NCI-H774 (cell line): Measurements from ENCODE around the gene NUP107.

Experiments
- DNase-seq: peaks from one replicate; lab custom pipeline; 2025; lab: John Stamatoyannopoulos, UW

NUP107 gene

DNA sequence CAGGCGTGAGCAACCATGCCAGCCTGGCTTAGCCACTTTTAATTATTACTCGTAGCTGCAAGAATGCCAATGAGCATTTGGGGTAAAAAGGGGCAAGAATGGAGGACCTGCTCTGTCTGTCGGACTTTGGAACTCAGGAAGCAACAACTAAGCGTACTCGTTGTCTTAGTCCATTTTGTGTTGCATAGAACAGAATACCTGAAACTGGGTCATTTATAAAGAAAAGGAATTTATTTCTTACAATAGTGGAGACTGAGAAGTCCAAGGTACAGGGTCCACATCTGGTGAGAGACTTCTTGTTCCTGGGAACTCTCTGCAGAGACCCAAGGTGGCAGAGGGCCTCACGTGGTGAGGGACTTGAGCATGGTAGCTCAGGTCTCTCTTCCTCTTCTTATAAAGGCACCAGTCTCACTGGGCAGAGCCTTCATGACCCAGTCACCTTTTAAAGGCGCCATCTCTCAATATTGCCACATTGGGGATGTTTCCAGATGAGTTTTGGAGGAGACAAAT, 88.4 kb downstream of the NUP107 start:
- no peak for DNase-seq

DNA sequence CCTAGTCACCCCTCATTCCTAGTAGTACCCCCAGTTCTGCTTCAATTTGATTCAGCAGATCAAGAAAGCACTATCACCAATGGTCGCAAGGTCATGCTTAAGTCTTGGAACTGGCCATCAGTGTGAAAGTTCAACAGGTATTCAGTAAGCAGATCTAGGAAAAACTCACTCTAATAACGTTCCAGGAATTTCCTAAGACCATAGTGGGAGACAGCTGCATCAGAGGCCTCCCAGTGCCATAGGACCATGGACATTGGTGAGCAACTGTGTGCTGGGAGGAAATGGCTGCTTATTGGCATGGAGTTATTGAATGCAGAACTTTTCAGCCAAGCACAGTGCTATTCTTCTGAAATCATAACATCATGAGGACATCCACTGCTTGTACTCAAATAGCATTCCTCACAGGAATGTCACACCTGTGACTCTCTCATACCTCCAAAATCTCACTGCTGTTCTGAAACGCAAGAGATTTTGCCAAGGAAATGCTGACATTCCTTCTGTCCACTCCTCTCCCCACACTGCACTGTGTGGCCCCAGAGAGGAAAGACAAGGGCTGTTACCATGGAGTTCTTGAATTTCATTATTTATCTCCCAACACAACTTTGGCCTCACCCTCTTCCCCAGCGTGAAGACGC, 90.3 kb downstream of the NUP107 start:
- no peak for DNase-seq

- no peak for DNase-seq
These were observed 92.5 kb downstream of the NUP107 start for GRCh38 chr12:68779280-68779679.

DNA sequence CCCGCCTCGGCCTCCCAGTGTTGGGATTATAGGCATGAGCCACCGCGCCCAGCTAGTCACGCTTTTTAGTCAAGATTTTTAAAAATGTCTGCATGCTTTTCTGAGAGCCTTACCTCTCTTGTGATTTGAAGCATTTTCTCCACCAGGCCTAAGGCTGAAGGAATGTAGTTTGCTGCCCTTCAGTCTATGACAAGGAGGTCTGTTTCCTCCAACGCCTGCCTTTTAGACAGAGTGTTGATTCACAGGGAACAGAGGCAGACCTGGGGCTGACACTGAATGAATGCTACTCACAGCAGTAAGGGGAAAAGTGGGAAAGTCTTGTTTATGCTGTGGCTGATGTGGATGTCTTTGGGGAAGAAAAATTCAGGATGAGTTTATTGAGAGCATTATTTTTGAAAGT, 94.0 kb downstream of the NUP107 start:
- no peak for DNase-seq

DNA sequence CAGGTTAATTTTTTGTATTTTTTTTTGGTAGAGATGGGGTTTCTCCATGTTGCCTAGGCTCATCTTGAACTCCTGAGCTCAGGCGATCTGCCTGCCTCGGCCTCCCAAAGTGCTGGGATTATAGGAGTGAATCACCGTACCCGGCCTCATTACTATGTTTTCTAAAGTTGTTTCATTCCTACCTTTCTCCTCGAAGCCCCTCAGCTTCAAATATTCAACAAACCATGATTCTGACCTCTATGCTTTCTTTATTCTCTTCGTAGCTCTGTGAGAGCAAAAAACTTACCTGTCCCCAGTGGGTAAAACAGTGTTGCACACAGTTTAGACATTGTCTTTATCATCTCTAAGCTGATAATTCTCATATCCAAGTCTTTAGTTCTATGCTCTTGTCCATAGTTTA, 95.0 kb downstream of the NUP107 start:
- no peak for DNase-seq

- no peak for DNase-seq
These were observed 97.2 kb downstream of the NUP107 start for GRCh38 chr12:68784015-68784414.

GRCh38 chr12:68785358-68785757, 98.6 kb downstream of the NUP107 start:
- DNase-seq: no peak

GRCh38 chr12:68785823-68786222, 99.0 kb downstream of the NUP107 start:
- no peak for DNase-seq

GRCh38 chr12:68786929-68787328, 100.2 kb downstream of the NUP107 start:
- DNase-seq: no peak

DNA sequence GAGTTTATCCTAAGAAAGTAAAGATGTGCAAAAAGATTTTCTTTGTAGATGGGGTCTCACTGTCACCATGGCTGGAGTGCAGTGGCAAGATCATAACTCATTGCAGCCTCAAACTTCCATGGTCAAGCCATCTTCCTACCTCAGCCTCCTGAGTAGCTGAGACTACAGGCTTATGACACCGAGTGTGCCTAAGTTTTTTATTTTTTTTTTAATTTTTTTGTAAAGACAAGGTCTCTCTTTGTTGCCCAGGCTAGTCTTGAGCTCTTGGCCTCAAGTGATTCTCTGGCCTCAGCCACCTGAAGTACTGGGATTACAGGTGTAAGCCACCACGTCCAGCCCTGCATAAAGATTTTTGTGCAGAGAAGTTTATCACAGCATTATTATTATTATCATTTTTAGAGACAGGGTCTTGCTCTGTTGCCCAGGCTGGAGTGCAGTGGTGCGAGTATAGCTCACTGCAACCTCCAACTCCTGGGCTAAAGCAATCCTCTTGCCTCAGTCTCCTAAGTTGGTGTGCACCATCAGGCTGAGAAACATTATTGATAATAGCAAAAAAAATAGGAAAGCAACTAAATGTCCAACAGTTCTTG, 101.9 kb downstream of the NUP107 start:
- no peak for DNase-seq

GRCh38 chr12:68789144-68789878, 102.5 kb downstream of the NUP107 start:
- no peak for DNase-seq

DNA sequence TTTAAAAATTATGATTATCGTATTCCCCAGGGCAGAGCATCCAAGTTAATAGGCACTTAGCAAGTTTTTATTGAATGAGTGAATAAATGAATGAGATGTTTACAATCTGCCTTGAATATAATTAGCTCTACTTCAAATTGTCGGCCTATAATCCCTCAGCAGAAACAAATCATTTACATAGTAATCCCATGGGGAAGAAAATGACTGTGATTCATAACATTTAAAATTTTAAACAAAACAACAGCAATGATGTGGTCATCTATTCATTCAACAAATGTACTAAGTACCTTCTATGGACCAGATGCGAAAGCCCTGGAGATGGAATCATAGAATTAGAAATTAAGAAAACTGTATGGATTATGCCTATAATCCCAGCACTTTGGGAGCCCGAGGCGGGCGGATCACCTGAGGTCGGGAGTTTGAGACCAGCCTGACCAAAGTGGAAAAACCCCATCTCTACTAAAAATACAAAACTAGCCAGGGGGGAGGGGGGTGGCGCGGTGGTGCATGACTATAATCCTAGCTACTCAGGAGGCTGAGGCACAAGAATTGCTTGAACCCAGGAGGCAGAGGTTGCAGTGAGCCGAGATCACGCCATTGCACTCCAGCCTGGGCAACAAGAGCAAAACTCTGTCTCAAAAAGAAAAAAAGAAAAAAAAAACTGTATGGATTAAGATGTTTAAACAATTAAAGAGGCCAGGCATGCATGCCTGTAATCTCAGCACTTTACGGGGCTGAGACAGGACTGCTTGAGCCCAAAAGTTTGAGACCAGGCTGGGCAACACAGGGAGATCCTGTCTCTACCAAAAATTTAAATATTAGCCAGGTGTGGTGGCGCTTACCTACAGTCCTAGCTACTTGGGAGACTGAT, 103.5 kb downstream of the NUP107 start:
- no peak for DNase-seq

DNA sequence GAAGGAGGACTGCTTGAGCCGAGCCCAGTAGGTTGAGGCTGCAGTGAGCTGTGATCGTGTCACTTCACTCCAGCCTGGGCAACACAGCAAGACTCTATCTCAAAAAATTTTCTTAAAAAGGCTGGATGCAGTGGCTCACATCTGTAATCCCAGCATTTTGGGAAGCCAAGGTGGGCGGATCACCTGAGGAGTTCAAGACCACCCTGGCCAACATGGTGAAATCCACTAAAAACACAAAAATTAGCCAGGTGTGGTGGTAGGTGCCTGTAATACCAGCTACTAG, 104.1 kb downstream of the NUP107 start:
- no peak for DNase-seq

DNA sequence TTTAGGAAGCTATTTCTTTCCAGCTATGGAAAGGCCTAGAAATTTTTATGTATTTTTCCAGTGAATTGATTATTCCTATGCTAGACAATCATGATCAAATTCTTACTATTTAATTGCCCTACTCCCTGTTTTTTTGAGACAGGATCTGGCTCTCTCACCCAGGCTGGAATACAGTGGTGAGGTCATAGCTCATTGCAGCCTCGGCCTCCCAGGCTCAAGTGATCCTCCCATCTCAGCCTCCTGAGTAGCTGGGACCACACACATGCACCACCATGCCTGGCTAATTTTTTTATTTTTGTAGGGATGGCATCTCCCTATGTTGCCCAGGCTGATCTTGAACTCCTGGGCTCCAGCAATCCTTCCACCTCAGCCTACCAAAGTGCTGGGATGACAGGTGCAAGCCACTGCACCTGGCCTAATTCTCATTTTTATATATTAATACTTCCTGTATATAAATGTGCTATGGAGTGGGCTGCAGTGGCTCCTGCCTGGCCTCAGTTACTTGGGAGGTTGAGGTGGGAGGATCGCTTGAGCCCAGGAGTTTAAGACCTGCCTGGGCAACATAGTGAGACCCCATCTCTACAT, 105.2 kb downstream of the NUP107 start:
- DNase-seq: no peak

DNA sequence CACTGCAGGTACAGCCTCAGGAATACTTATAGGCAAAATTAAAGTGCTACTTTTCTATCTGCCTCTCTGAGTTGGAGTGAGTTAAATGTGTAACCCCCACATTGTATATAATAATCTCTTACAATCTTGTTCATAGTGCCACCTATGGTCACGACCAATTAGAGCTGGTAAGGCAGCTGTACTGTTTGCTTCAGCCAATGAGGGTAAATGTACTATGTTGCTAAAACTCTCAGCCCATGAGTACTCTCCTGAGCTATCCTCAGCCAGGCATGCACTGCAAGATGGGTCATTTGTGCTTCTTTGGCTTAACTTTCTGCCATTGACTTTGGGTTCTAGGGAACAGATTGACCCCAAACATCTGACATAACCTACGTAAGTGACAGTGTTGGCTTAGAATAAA, 106.2 kb downstream of the NUP107 start:
- peak; percentile 13 for DNase-seq

- no peak for DNase-seq
These were observed 106.7 kb downstream of the NUP107 start for GRCh38 chr12:68793436-68793835.

DNA sequence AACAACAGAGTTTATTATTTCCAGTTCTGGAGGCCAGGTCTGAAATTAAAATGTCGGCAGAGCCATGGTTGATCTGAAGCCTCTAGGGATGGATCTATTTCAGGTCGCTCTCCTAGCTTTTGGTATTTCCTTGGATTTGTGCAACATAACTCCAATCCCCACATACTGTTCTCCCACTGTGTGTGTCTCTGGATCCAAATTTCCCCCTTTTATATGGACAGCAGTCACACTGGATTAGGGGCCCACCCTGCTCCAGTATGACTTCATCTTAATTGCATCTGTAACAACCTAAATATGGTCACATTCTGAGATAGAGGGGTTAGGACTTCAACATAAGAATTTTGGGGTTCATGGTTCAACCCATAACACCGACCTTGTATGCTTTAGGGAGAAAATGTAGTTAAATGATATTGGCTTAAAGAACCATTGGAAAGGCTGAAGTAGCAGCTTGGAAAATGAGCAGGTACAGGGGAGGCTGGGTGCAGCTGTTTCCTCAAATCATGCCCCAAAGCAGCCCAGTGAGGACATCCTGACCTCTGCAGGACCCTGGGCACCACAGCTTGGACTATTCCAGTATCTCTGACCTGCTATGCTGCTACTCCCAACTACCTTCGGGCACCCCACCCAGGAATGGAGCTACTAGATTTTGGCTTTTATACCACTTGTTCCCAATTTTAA, 107.3 kb downstream of the NUP107 start:
- DNase-seq: no peak

GRCh38 chr12:68794653-68795251, 108.0 kb downstream of the NUP107 start:
- DNase-seq: no peak
